ENCODE measurements around the gene CUL1.

Gene CUL1

DNA sequence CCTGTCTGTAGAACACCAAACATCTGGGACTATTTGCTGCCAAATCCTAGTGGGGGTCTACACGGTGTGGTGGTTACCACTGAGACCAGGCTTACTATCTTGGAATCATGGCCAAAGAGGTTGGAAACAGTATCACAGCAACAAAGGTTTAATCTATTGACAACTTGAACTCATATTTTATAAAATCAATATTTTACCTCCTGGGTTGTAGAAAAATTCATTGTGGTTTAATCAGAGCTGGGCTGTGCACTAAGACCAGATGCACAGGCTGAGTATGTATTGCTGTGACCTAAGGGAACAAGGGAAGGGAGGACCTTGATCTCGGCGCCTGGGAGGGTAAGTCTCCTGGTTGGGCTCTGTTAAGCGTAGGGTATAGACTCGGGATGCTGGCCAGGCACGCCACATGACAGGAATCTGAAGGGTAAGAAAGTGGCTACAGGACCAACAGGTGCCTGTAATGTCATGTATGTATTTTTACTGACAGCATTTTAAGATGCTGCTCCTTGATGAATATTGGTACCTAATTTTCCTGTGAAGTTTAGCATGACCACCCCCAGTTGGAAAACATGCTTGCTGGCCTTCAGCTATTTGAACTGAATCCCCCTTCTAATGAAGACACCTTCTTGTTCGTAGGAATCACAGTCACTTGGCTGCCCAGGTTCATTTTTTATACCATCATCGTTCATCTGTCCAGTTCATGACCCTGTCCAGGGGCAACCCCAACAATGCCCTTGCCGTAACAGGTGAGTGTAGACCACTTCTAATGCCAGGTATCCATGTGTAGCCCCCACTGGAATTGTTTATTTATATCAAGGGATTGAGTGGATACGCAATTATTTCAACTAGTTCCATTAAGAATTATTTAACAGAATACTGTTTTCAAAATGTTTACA is 105.9 kb downstream of the CUL1 start:
- no peak for DNase-seq (ENCODE audit: low read depth in 2 of 2)

DNA sequence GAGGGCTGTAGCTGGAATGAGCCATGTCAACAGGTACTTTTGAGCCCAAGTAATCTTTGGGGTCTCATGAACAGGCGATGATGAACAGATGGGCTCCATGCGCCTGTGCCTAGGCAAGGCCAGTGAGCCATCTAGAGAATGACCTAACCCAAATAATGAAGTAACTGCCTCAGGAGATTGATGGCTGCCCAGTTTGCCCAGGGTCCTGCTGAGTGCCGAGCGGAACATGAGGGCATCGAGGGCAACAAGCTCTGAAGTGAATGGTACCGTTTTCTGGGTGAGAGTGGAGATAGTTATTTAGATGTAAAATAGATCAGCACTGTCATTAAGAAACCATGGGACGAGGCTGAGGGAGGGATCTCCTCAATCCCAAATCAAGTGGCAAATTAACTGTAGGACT is 107.5 kb downstream of the CUL1 start:
- no peak for DNase-seq (ENCODE audit: low read depth in 2 of 2)

GRCh38 chr7:148807436-148807835 is 108.7 kb downstream of the CUL1 start:
- DNase-seq (ENCODE audit: low read depth in 2 of 2), result no peak

- no peak for DNase-seq (ENCODE audit: low read depth in 2 of 2)
These were observed 111.2 kb downstream of the CUL1 start for GRCh38 chr7:148809856-148810255.

GRCh38 chr7:148811892-148812291 is 113.2 kb downstream of the CUL1 start:
- no peak for DNase-seq (ENCODE audit: low read depth in 2 of 2)

GRCh38 chr7:148813890-148814289 is 115.2 kb downstream of the CUL1 start:
- DNase-seq (ENCODE audit: low read depth in 2 of 2), result no peak

DNA sequence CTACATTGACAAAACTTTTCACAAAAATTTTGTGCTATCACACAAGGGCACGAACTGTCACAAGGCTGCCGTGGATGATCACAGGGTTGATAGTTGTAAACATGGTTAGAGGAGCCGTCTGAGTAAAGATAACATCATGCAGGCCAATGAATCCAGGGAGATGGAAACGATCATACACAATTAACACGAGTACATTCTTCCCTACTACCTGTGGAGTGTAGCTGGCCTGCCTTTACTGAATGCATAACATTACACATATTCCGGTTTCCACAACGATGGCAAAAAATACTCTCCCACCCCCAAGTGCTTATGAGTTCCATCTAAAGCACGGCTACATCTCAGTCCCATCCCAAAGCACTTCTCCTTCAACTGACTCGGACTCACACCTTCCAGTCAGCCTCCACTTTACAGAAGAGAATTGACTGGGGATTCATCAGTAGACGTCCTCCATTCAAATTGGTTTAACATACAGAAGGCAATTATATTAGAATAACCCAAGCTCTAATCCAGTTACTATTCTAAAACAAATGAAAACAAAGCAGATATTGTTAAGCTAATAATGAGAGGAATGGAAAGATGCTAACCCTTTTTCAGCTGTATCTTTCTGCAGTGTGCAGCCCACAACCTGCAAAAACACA is 116.3 kb downstream of the CUL1 start:
- no peak for DNase-seq (ENCODE audit: low read depth in 2 of 2)

DNA sequence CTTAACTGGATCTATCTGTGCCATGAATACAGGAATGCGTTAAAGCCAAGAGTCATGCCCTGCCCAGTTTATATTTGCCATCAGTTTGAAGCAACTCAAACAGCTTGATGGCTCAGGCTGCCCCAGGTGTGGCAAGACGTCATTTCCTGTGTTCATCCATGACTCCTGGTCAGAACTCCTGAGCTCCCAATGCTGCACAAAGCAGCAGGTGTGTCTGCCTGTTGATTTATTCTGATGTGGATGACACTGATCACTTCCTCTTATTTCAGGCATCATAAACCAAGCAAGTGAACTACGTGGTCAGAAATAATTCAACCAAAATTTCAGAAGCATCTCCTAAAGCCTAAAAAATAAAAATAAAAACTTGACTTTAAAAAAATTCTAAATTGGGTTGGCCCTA is 116.9 kb downstream of the CUL1 start:
- DNase-seq (ENCODE audit: low read depth in 2 of 2), result no peak

- no peak for DNase-seq (ENCODE audit: low read depth in 2 of 2)
These were observed 121.1 kb downstream of the CUL1 start for GRCh38 chr7:148819697-148820360.

DNA sequence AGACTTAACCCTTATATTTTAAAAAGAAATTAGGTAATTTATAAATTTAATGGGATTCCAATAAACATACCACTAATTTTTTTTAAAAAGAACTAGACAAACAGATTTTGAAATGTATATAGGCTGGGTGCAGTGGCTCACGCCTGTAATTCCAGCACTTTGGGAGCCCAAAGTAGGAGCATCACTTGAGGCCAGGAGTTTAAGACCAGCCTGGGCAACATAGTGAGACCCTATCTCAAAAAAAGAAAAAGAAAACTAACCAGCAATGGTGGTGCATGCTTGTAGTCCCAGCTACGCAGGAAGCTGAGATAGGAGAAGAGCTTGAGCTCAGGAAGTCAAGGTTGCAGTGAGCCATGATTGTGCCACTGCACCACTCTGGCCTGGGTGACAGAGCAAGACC is 122.7 kb downstream of the CUL1 start:
- DNase-seq (ENCODE audit: low read depth in 2 of 2), result no peak

- no peak for DNase-seq (ENCODE audit: low read depth in 2 of 2)
These were observed 126.2 kb downstream of the CUL1 start for GRCh38 chr7:148824864-148825263.

- no peak for DNase-seq (ENCODE audit: low read depth in 2 of 2)
These were observed 126.6 kb downstream of the CUL1 start for GRCh38 chr7:148825338-148825737.

GRCh38 chr7:148828965-148829364 is 130.3 kb downstream of the CUL1 start:
- no peak for DNase-seq (ENCODE audit: low read depth in 2 of 2)

GRCh38 chr7:148830897-148831692 is 132.4 kb downstream of the CUL1 start:
- no peak for DNase-seq (ENCODE audit: low read depth in 2 of 2)

DNA sequence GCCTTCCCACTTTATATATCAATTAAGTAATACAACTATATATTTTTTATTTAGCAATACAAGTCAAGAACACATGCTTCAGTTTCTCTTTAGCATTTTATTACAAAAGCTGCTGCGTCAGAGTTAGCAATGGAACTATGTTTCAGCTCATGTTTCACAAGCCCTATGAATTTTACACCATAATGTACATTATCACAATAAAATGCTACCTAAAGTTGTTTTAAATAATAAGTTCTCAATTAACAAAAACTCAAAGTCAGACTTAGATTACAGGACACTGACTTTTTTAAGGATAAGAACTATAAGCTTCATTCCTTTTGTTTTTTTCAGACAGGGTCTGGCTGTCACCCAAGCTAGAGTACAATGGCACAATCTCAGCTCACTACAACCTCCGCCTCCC is 133.1 kb downstream of the CUL1 start:
- DNase-seq (ENCODE audit: low read depth in 2 of 2), result no peak

GRCh38 chr7:148834605-148835004 is 135.9 kb downstream of the CUL1 start:
- DNase-seq (ENCODE audit: low read depth in 2 of 2), result no peak

- no peak for DNase-seq (ENCODE audit: low read depth in 2 of 2)
These were observed 137.2 kb downstream of the CUL1 start for GRCh38 chr7:148835854-148836253.

DNA sequence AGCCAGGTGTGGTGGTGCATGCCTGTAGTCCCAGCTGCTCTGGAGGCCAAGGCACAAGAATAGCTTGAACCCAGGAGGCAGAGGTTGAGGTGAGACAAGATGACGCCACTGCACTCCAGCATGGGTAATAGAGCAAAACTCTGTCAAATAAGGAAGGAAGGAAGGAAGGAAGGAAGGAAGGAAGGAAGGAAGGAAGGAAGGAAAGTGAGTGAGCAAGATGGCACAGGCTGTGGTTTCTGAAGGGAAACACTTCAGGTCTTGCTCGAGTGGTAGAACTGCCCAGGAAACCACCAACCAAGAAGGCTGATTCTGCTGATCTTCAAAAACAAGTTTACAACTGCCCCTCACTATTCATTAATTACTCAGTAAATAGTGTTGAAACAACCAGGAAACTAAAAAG is 140.2 kb downstream of the CUL1 start:
- no peak for DNase-seq (ENCODE audit: low read depth in 2 of 2)

DNA sequence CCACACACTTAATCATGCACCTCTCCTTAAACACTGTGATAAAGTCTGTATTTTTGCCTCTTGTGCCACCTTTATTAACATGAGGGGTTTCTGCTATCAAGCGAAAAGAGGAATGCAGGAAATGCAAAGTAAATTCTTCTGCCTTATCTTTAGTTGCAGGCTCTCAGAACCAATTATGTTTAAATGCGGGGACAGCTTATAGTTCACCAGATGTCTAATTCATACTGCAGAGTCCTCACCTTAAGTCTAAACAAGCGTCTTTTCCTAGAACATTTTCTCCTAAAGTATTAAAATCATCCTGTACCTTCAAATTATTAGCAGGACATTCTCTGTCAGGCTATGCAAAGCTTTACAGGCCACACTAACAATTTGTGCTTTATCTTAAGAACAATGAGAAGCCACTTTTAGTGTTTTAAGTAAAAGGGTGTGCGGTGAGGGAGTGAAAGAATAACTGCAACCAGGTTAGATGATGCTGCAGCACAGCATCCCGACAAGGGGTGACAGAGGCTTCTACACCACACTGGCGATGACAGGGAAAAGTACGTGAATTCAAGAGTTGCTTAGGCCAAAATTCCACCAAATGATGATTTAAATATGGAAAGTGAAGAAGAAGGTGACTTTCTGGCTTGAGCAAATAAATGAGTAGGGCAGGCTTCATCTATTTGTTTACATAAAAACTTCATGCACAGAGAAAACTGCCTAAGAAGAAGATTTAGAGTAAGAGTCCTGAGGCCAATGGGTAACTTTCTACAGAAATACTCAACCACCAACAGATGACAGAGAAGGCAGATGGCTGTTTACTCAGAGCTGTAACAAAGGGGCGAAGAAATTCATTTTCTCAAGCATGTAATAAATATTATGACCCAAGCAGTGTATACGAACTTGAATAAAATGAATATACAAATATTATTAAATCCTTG is 149.4 kb downstream of the CUL1 start:
- DNase-seq (ENCODE audit: low read depth in 2 of 2), result no peak

DNA sequence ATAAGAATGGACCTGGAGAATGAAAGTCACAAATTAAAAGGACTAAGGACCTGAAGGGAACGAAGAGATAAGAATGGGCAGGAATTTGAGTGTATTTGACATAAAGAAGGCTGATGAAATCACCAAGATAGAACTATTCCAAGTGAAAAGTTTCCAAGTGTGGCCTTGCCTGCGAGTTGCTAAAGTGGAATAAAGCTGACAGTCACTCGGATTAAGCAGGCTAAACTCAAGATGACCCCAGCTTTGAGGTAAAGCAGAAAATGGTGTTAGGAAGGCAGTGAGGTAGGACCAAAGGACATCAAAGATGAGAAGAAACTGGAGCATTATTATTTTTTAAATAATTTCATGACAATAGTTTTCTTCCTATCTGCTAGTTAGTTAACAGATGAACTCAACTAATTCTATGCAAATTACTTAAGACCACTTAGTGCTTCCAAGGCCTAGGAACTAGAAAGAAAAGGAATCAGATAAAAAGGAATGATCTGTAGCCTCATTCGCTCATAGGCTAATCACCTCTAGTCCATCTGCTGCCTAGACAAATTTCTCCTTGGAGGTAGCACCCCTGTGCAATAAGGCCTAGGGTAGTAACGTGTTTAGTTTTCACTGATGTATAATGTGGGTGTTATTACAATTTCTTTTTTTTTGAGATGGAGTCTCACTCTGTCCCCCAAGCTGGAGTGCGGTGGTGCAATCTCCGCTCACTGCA is 150.8 kb downstream of the CUL1 start:
- DNase-seq (ENCODE audit: low read depth in 2 of 2), result no peak
